GM21390 (cell line): ENCODE measurements around the gene NAA25.

Source experiments
- ATAC-seq: cut with Tn5 transposase; IDR thresholded peaks from one replicate; pipeline ENCODE4 v1.9.1; 2021; ENCODE audit not compliant: unreplicated experiment

NAA25 gene

GRCh38 chr12:112108202-112109079 is at the start of gene NAA25:
Gene NAA25 (minus strand): TSS chr12:112108783. CDS start chr12:112108773, 10 bp downstream.
- ATAC-seq, result peak; percentile 54

GRCh38 chr12:112153893-112154219 is 45.3 kb upstream of the NAA25 start:
- ATAC-seq, result no peak

DNA sequence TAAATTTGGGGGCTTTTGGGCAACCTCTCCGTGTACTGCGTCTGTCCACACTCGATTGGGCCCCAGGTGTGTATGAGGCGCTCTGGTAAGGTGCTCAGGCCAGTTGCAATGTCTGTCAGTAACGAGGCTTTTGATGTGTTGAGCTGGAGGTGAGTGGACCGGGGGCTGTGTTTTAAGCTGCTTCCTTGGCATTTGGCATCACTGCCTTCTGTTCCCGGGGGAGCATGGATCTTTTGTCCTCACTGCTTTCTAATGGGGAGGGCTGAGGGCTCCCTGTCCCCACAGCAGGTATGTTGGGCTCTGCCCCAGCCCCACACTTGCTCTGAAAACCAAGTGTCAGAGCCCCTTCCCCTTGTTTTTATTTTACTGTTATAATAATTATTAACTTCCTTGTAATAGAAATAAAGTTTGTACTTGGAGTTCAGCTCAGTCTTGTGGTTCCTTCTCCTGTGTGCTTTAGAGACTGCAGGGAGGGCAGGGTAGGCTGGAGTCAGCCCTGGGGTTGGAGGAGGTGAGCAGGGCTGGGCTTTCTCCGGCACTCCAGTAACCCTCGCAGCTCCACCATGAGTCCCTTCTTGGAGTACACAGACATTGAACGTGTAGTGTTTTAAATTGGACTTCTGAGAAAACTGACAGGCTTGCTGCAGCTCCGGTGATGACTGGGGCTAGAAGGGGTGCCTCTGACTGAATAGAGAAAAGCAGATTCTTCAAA is 44.8 kb upstream of the NAA25 start:
- no peak for ATAC-seq

DNA sequence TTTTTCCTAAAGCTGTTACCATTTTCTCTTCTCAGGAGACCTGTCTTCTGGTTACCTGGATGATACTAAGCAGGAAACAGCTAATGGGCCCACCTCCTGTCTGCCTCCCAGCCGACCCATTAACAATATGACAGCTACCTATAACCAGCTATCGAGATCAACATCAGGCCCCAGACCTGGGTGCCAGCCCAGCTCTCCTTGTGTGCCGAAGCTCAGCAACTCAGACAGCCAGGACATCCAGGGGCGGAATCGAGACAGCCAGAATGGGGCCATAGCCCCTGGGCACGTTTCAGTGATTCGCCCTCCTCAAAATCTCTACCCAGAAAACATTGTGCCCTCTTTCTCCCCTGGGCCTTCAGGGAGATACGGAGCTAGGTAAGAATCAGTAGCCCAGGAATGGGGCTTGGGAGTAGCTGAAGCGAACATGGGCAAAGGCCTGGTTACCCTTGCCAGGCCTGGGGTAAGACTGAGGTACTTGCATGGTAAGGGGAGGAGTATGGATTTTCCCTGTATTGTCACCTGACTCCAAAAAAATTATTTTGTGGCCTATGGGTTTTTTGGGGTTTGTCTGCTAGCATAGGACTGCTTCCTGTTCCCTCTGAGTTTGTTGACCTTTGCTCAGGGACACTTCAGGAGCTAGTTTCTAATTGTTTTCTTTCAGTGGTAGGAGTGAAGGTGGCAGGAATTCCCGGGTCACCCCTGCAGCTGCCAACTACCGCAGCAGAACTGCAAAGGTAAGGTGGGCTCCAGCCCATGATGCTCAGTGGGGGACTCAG is 43.4 kb upstream of the NAA25 start:
- no peak for ATAC-seq

DNA sequence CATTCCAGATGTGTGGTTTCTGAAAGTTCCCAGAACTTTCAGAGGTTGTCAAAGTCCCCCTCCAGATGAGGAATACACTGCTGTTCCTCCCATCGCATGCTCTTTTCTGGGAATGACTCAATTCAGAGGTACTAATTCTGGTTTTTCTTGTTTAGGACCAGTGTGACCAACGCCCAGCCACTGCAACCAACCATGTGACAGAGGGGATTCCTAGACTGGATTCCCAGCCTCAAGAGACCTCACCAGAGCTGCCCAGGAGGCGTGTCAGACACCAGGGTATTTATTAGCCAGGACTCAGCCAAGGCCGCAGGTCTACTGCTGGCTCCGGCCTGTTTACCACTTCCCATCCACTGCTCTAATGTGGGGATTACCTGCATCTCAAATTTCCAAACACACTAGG is 41.0 kb upstream of the NAA25 start:
- ATAC-seq, result no peak

- ATAC-seq, result no peak
Measured at GRCh38 chr12:112148031-112148513, 39.5 kb upstream of the NAA25 start.

DNA sequence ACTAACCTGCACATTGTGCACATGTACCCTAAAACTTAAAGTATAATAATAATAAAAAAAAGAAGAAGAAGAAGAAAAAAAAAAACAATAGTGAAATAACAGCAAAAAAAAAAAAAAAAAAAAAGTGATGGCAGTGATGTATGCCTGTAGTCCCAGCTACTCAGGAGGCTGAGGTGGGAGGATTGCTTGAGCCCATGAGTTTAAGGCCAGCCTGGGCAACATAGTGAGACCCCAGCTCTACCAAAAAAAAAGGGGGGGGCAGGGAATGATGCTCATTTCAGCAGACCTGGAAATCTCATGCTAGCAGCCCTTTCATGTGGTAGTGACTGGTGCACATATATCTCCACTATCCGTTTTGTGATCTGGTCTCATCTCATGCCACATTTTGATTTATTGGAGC is 37.5 kb upstream of the NAA25 start:
- ATAC-seq, result no peak

DNA sequence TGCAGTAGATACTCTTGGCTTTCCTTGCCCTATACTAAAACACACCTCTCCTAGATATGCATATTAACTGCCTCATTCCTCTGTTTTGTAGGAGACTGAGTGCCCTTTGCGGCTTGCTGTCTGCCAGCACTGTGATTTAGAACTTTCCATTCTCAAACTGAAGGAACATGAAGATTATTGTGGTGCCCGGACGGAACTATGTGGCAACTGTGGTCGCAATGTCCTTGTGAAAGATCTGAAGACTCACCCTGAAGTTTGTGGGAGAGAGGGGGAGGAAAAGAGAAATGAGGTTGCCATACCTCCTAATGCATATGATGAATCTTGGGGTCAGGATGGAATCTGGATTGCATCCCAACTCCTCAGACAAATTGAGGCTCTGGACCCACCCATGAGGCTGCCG is 32.1 kb upstream of the NAA25 start:
- no peak for ATAC-seq

DNA sequence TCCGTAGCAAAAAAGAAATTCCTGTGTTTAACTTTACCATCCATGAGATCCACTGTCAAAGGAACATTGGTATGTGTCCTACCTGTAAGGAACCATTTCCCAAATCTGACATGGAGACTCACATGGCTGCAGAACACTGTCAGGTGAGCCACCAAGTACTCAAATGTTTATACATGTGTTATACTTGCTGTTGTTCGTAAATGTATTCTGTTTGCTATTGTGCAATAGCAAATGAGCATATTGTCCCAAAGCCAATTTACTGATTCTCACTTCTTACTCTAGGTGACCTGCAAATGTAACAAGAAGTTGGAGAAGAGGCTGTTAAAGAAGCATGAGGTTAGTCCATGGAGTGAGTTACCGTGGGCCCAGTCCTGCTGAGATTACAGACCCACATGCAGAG is 26.1 kb upstream of the NAA25 start:
- no peak for ATAC-seq

DNA sequence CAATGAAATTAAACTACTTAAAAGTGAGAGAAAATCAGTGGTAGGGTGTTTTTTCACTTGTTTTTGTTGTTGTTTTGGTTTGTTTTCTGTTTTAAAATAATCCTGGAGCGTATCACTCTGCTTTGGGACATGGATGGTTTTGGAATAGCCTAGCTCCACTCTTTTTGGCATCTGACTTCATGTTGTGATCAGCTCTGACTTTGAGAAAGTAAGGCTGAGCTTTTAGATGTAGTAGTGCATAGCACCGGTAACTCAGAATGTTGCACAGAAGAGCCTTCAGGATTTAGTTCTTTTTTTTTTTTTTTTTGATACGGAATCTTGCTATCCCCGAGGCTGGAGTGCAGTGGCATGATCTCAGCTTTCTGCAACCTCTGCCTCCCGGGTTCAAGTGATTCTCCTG is 24.8 kb upstream of the NAA25 start:
- no peak for ATAC-seq

- ATAC-seq, result no peak
Measured at GRCh38 chr12:112131686-112132085, 23.1 kb upstream of the NAA25 start.

DNA sequence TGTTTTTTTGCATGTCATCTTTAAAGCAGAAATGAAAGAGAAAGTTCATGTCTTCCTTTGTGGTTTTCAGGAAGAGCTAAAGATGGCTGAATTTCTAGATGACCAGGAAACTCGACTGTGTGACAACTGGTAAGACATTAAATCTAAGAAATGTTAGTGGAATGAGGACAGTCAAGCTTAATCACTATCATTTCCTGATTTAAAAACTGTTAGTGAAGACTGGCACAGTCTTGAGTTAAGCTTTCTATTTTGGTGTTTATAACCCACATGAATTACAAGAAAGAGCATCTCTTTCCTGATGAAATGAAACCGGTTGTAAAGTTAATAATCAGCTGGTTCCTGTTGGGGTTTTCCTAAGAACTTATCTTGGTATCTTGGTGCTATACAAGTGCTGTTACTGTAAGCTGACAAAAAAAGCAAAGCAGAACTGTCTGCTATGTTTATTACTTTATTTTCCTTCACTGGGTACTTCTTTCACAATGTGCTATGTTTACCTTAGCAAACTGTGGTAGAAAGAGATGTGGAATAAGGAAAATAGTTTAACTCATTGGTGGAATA is 21.9 kb upstream of the NAA25 start:
- peak; percentile 51 for ATAC-seq

DNA sequence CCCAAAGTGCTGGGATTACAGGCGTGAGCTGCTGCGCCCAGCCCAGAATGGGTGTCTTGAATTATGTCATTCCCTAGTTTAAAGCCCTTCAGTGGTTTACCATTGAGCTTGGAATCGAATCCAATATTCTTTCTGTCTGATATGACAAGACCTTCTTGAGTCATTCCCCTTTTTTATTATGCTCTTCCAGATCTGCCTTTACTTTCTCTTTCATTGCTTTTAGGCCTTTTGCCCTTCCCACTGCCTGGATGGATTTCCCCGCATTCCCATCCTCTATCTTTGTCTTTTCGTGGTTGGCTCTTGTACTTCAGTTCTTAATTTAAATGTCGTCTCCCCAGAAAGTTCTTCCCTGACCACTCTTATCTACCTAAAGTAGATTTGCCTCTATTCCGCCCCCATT is 18.3 kb upstream of the NAA25 start:
- no peak for ATAC-seq

- ATAC-seq, result no peak
Measured at GRCh38 chr12:112126000-112126438, 17.4 kb upstream of the NAA25 start.

- peak; percentile 92 for ATAC-seq
Measured at GRCh38 chr12:112125250-112125999, 16.8 kb upstream of the NAA25 start, which contains the start of gene TRAFD1. Gene TRAFD1 (plus strand): TSS chr12:112125560. CDS start chr12:112130523, 4,963 bp downstream.

- ATAC-seq, result no peak
Measured at GRCh38 chr12:112124918-112125249, 16.3 kb upstream of the NAA25 start.

DNA sequence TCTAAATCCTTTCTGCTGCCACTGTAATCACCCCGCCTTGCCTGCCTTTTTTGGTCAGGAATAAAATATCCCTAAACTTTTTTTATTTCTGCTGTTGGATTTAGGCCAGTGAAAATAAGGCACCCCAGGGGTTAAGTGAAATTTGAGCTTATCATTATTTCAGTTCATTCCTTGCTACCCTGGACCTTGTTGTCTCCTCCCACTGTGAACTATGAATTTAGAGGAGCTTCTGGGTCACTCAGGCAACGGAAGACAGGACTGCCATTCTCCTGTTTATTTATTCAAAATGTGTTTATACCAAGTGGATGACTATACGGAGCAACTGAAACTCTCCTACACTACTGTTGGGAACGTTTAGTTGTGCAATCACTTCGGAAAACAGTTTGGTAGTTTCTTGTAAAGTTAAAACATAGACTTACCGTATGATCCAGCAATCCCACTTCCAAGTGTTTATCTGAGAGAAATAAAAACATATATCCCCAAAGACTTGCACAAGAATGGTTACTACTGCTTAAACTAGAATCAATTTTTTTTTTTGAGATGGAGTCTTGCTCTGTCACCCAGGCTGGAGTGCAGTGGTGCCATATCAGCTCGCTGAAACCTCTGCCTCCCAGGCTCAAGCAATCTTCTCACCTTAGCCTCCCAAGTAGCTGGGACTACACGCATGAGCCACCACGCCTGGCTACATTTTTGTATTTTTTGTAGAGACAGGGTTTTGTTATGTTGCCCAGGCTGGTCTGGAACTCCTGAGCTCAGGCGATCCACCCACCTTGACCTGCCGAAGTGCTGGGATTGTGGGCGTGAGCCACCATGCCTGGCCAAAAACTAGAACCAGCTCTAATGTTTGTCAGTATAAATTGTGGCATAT is 14.5 kb upstream of the NAA25 start:
- ATAC-seq, result no peak

DNA sequence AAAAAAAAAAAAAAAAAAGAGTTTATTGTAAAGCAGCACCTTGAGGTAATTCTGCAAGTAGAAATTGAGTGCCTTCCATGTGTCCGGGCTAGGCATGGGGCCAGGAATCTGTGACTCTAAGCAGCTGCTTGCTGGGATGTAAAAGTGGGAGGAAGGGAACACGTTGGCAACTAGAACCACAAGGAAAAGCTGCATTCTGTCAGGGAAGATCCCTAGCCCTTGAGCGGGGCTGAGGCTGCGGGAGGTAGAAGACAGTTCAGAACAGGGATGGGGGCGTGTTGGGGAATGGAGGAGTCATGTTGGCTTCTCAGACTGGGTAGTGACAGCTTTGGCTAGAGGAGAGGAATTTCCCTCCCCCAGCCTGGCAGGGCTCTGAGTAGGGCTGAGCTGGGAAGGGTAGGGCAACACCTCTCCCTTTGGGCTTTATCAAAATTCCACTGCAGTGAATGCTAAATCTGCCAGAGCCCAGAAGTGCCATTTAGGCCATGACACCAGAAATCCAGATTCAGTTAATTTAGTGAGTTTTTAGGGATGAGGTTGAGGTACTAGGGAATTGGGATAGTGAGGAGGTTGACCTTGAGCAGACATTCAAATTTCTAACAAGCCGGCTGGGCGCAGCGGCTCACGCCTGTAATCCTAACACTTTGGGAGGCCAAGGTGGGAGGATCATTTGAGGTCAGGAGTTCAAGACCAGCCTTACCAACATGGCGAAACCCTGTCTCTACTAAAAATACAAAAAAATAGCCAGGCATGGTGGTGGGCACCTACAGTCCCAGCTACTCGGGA is 13.4 kb upstream of the NAA25 start:
- no peak for ATAC-seq

GRCh38 chr12:112117685-112118084 is 9.1 kb upstream of the NAA25 start:
- ATAC-seq, result no peak
